Small intestine (tissue), 7 donors: ENCODE data around the gene TMIE. TPM values are rescaled to one million over a fixed set of nuclear protein-coding genes. Genes with fewer than 3 reads are reported as not detected.

Source experiments
- DNase-seq, 2 donors: peaks; one replicate each; pipeline versions ENCODE4 v3.0.0 to v3.0.0-alpha.2; 2013
- FAIRE-seq: peaks from 2 replicates; lab custom pipeline; 2012; peaks lifted over from hg19 to GRCh38; lab: Jason Lieb, UNC
- H3K27ac ChIP-seq, 3 donors: one replicate each; pipeline ENCODE4 v1.5.1; 2013; ENCODE audit warnings: low read length in 2 of 3, mild to moderate bottlenecking in 2 of 3, control low read depth in 1 of 3, inconsistent platforms in 1 of 3, low read depth in 1 of 3, moderate library complexity in 1 of 3
- H3K27me3 ChIP-seq, 3 donors: one replicate each; pipeline ENCODE4 v1.6.1; 2013; ENCODE audit warnings: low read length in 3 of 3, inconsistent platforms in 1 of 3; ENCODE audit not compliant: control insufficient read depth in 3 of 3, insufficient read depth in 3 of 3
- H3K36me3 ChIP-seq, 3 donors: one replicate each; pipeline ENCODE4 v1.6.1; 2013; ENCODE audit warnings: low read length in 3 of 3, inconsistent platforms in 1 of 3, low read depth in 1 of 3, mild to moderate bottlenecking in 1 of 3, moderate library complexity in 1 of 3; ENCODE audit not compliant: control insufficient read depth in 3 of 3, insufficient read depth in 2 of 3
- H3K4me1 ChIP-seq, 3 donors: one replicate each; pipeline ENCODE4 v1.6.1; 2013; ENCODE audit warnings: low read length in 2 of 3, inconsistent platforms in 1 of 3, low read depth in 1 of 3, mild to moderate bottlenecking in 1 of 3, moderate library complexity in 1 of 3; ENCODE audit not compliant: control insufficient read depth in 3 of 3, insufficient read depth in 2 of 3
- H3K4me3 ChIP-seq, 3 donors: one replicate each; pipeline ENCODE4 v1.5.1; 2013; ENCODE audit warnings: low read length in 3 of 3, control low read depth in 1 of 3, inconsistent platforms in 1 of 3, low read depth in 1 of 3, mild to moderate bottlenecking in 1 of 3, moderate library complexity in 1 of 3
- H3K9me3 ChIP-seq, 2 donors: one replicate each; pipeline ENCODE4 v1.6.1; 2013; ENCODE audit warnings: low read depth in 1 of 2, low read length in 1 of 2; ENCODE audit not compliant: control insufficient read depth in 2 of 2, insufficient read depth in 1 of 2
- WGBS, 3 donors: extraction: QIAGEN DNeasy Blood & Tissue Kit; methylation state at CpG; one replicate each; pipeline ENCODE4 v1.1.7; 2013; 5-methylcytosine and 5-hydroxymethylcytosine counted together
- polyA plus RNA-seq, 4 donors: library from polyadenylated mRNA; stranded (reverse) in 3 of 4; unstranded in 1 of 4; fragments of 200-250 nt in 3 of 4; fragments of 120-200 nt in 1 of 4; gene quantifications; one replicate each; pipeline versions ENCODE4 v1.2.1 to v1.2.3, GENCODE V29; 2013
- donor health status: healthy with polysubstance abuse.
- donor health status: control.
- donor health status: control.
- donor health status: Bipolar disorder and iron deficiency.
- donor health status: healthy.

TMIE gene
- polyA plus RNA-seq, 4 donors: 0.22 to 0.70 TPM; not detected in 2

GRCh38 chr3:46759239-46760167 is 58.3 kb downstream of the TMIE start:
- no peak overlapping the region for H3K4me3 ChIP-seq
- no peaks in the 10 kb centered on the region for H3K36me3 ChIP-seq
- no peaks in the 10 kb centered on the region for H3K27me3 ChIP-seq
- H3K4me1 ChIP-seq: no peaks in the 10 kb centered on the region
- 83 to 91% (median 87%) methylated on average over 5 of the region's 5 CpGs for WGBS, 3 donors
- FAIRE-seq (no peak), DNase-seq (no peak)
- H3K9me3 ChIP-seq: peaks cover 0 to under 1% of the 10 kb centered on the region in 2 donors
- no peak overlapping the region for H3K27ac ChIP-seq

Other genes starting within 250 kb of the TMIE start
- 1 to 10 TPM in 2 of 4 donors, under 1 TPM in 2; 0.22 to 6.0 (median 1.5) TPM for gene LTF, start 236.5 kb upstream of the TMIE start, polyA plus RNA-seq
- under 1 TPM in 1 of 4 donors, not detected in 3; 0.06 TPM for gene RTP3, start 203.4 kb upstream of the TMIE start, polyA plus RNA-seq
- gene LRRC2, start 135.1 kb upstream of the TMIE start, polyA plus RNA-seq: under 1 TPM in 3 of 4 donors, not detected in 1; 0.22 to 0.66 (median 0.61) TPM
- not detected for gene FAM240A, start 88.9 kb upstream of the TMIE start, polyA plus RNA-seq
- gene ALS2CL, start 7.7 kb upstream of the TMIE start, polyA plus RNA-seq: 10 to 100 TPM; 11.8 to 100.0 (median 46.5) TPM
- gene PRSS50, start 16.5 kb downstream of the TMIE start, polyA plus RNA-seq: 1 to 10 TPM in 1 of 4 donors, under 1 TPM in 1, not detected in 2; 0.01 to 3.7 TPM
- gene MYL3, start 162.1 kb downstream of the TMIE start, polyA plus RNA-seq: 10 to 100 TPM in 2 of 4 donors, 1 to 10 TPM in 2; 1.4 to 81.6 (median 24.2) TPM
- 10 to 100 TPM in 1 of 4 donors, 1 to 10 TPM in 2, under 1 TPM in 1; 0.67 to 45.8 (median 3.5) TPM for gene PTH1R, start 176.3 kb downstream of the TMIE start, polyA plus RNA-seq